Measurements from ENCODE around the gene PCDHB9. TPM values are rescaled to one million over a fixed set of nuclear protein-coding genes. Genes with fewer than 3 reads are reported as not detected.

Gene PCDHB9
- total and polyA plus RNA-seq, 2 experiments from 2014 or later = 0.27 to 0.63 TPM

DNA sequence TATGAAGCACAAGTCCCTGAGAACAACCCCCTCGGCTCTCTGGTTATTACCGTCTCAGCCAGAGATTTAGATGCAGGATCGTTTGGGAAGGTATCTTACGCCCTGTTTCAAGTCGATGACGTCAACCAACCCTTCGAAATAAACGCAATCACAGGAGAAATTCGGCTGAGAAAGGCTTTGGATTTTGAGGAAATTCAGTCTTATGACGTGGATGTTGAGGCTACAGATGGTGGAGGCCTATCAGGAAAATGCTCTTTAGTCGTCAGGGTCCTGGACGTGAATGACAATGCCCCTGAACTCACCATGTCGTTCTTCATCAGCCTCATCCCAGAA is 36.0 kb upstream of the PCDHB9 start:
- Histone ChIP-seq H3K27me3 (ENCODE audit: insufficient read depth) (no peaks in the 10 kb centered on the region), H3K79me2 (replicated peaks; ENCODE audit: insufficient read depth) (no peaks in the 10 kb centered on the region), H4K20me1 (replicated peaks; ENCODE audit: insufficient read depth) (no peaks in the 10 kb centered on the region; the same call in 1 of the 2 replicates), H3K36me3 (ENCODE audit: insufficient read depth) (no peaks in the 10 kb centered on the region), H3K4me1 (ENCODE audit: insufficient read depth) (no peaks in the 10 kb centered on the region), H3F3A (replicated peaks; ENCODE audit: low read depth) (no peaks in the 10 kb centered on the region), H3K4me3 (no peak overlapping the region), H2AFZ (no peak overlapping the region), H3K27ac (ENCODE audit: low read depth) (no peak overlapping the region), H3K9me2 (ENCODE audit: insufficient read depth) (no peaks in the 10 kb centered on the region), H3K4me2 (no peak overlapping the region)
- H3K27ac Mint-ChIP-seq = no peak overlapping the region
- DNase-seq (ENCODE audit: low spot score) = no peak
- H3K27me3 Mint-ChIP-seq (ENCODE audit: insufficient read depth, low read depth, poor library complexity) = peaks cover 5% of the 10 kb centered on the region
- peaks cover 25% of the 10 kb centered on the region for H3K36me3 Mint-ChIP-seq (ENCODE audit: low read depth)
- no peak overlapping the region for H3K4me3 Mint-ChIP-seq
- no peak for ATAC-seq
- H3K9me3 Mint-ChIP-seq = peaks cover 28% of the 10 kb centered on the region
- TF ChIP-seq ZNF331 (CRISPR knock-in tag; IDR thresholded peaks at IDR 0.05; ENCODE audit: low read depth) (no peak), CREB1 (CRISPR knock-in tag; IDR thresholded peaks at IDR 0.05; ENCODE audit: low read depth) (no peak), STAT1 (IDR thresholded peaks at IDR 0.05; ENCODE audit: unreplicated experiment) (no peak), EZH2phosphoT487 (IDR thresholded peaks at IDR 0.05; ENCODE audit: unreplicated experiment) (no peak), ZNF114 (CRISPR knock-in tag; IDR thresholded peaks at IDR 0.05) (no peak), POLR2AphosphoS5 (IDR thresholded peaks at IDR 0.05; ENCODE audit: low read depth) (no peak), EZH2 (IDR thresholded peaks at IDR 0.05; ENCODE audit: low read depth, unreplicated experiment) (no peak), NANOG (IDR thresholded peaks at IDR 0.05; ENCODE audit: borderline replicate concordance) (no peak), JUNB (IDR thresholded peaks at IDR 0.05; ENCODE audit: unreplicated experiment) (no peak)
- TF ChIP-seq, protein P1, sequence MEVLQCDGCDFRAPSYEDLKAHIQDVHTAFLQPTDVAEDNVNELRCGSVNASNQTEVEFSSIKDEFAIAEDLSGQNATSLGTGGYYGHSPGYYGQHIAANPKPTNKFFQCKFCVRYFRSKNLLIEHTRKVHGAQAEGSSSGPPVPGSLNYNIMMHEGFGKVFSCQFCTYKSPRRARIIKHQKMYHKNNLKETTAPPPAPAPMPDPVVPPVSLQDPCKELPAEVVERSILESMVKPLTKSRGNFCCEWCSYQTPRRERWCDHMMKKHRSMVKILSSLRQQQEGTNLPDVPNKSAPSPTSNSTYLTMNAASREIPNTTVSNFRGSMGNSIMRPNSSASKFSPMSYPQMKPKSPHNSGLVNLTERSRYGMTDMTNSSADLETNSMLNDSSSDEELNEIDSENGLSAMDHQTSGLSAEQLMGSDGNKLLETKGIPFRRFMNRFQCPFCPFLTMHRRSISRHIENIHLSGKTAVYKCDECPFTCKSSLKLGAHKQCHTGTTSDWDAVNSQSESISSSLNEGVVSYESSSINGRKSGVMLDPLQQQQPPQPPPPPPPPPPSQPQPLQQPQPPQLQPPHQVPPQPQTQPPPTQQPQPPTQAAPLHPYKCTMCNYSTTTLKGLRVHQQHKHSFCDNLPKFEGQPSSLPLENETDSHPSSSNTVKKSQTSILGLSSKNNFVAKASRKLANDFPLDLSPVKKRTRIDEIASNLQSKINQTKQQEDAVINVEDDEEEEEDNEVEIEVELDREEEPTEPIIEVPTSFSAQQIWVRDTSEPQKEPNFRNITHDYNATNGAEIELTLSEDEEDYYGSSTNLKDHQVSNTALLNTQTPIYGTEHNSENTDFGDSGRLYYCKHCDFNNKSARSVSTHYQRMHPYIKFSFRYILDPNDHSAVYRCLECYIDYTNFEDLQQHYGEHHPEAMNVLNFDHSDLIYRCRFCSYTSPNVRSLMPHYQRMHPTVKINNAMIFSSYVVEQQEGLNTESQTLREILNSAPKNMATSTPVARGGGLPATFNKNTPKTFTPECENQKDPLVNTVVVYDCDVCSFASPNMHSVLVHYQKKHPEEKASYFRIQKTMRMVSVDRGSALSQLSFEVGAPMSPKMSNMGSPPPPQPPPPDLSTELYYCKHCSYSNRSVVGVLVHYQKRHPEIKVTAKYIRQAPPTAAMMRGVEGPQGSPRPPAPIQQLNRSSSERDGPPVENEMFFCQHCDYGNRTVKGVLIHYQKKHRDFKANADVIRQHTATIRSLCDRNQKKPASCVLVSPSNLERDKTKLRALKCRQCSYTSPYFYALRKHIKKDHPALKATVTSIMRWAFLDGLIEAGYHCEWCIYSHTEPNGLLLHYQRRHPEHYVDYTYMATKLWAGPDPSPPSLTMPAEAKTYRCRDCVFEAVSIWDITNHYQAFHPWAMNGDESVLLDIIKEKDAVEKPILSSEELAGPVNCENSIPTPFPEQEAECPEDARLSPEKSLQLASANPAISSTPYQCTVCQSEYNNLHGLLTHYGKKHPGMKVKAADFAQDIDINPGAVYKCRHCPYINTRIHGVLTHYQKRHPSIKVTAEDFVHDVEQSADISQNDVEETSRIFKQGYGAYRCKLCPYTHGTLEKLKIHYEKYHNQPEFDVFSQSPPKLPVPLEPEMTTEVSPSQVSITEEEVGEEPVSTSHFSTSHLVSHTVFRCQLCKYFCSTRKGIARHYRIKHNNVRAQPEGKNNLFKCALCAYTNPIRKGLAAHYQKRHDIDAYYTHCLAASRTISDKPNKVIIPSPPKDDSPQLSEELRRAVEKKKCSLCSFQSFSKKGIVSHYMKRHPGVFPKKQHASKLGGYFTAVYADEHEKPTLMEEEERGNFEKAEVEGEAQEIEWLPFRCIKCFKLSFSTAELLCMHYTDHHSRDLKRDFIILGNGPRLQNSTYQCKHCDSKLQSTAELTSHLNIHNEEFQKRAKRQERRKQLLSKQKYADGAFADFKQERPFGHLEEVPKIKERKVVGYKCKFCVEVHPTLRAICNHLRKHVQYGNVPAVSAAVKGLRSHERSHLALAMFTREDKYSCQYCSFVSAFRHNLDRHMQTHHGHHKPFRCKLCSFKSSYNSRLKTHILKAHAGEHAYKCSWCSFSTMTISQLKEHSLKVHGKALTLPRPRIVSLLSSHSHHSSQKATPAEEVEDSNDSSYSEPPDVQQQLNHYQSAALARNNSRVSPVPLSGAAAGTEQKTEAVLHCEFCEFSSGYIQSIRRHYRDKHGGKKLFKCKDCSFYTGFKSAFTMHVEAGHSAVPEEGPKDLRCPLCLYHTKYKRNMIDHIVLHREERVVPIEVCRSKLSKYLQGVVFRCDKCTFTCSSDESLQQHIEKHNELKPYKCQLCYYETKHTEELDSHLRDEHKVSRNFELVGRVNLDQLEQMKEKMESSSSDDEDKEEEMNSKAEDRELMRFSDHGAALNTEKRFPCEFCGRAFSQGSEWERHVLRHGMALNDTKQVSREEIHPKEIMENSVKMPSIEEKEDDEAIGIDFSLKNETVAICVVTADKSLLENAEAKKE (CRISPR knock-in tag; IDR thresholded peaks at IDR 0.05) = no peak
- TF ChIP-seq, protein P2, sequence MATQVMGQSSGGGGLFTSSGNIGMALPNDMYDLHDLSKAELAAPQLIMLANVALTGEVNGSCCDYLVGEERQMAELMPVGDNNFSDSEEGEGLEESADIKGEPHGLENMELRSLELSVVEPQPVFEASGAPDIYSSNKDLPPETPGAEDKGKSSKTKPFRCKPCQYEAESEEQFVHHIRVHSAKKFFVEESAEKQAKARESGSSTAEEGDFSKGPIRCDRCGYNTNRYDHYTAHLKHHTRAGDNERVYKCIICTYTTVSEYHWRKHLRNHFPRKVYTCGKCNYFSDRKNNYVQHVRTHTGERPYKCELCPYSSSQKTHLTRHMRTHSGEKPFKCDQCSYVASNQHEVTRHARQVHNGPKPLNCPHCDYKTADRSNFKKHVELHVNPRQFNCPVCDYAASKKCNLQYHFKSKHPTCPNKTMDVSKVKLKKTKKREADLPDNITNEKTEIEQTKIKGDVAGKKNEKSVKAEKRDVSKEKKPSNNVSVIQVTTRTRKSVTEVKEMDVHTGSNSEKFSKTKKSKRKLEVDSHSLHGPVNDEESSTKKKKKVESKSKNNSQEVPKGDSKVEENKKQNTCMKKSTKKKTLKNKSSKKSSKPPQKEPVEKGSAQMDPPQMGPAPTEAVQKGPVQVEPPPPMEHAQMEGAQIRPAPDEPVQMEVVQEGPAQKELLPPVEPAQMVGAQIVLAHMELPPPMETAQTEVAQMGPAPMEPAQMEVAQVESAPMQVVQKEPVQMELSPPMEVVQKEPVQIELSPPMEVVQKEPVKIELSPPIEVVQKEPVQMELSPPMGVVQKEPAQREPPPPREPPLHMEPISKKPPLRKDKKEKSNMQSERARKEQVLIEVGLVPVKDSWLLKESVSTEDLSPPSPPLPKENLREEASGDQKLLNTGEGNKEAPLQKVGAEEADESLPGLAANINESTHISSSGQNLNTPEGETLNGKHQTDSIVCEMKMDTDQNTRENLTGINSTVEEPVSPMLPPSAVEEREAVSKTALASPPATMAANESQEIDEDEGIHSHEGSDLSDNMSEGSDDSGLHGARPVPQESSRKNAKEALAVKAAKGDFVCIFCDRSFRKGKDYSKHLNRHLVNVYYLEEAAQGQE (IDR thresholded peaks at IDR 0.05; ENCODE audit: unreplicated experiment) = no peak
- TF ChIP-seq, protein P3, sequence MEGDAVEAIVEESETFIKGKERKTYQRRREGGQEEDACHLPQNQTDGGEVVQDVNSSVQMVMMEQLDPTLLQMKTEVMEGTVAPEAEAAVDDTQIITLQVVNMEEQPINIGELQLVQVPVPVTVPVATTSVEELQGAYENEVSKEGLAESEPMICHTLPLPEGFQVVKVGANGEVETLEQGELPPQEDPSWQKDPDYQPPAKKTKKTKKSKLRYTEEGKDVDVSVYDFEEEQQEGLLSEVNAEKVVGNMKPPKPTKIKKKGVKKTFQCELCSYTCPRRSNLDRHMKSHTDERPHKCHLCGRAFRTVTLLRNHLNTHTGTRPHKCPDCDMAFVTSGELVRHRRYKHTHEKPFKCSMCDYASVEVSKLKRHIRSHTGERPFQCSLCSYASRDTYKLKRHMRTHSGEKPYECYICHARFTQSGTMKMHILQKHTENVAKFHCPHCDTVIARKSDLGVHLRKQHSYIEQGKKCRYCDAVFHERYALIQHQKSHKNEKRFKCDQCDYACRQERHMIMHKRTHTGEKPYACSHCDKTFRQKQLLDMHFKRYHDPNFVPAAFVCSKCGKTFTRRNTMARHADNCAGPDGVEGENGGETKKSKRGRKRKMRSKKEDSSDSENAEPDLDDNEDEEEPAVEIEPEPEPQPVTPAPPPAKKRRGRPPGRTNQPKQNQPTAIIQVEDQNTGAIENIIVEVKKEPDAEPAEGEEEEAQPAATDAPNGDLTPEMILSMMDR (conservative IDR thresholded peaks at IDR 0.05; ENCODE audit: low read depth in 2 of 2) = no peak
- TF ChIP-seq, protein P4, sequence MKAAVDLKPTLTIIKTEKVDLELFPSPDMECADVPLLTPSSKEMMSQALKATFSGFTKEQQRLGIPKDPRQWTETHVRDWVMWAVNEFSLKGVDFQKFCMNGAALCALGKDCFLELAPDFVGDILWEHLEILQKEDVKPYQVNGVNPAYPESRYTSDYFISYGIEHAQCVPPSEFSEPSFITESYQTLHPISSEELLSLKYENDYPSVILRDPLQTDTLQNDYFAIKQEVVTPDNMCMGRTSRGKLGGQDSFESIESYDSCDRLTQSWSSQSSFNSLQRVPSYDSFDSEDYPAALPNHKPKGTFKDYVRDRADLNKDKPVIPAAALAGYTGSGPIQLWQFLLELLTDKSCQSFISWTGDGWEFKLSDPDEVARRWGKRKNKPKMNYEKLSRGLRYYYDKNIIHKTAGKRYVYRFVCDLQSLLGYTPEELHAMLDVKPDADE (IDR thresholded peaks at IDR 0.05) = no peak
- H3K4me1 Mint-ChIP-seq = no peaks in the 10 kb centered on the region

Data from GM23338 (cell line).